BJ (cell line): ENCODE results near the gene ACOXL. TPM values are rescaled to one million over a fixed set of nuclear protein-coding genes. Genes with fewer than 3 reads are reported as not detected.

Source experiments
- CTCF ChIA-PET: fragments of 350-600 bp; formaldehyde crosslinking; extraction: SDS; loops from one replicate; lab custom pipeline; 2021; ENCODE audit warnings: antibody characterized with exemption, inconsistent platforms; lab: Yijun Ruan, JAX
- POLR2A ChIA-PET: fragments of 300-600 bp; sonication (Branson Sonifier 250); formaldehyde crosslinking; extraction: SDS; loops from one replicate; lab custom pipeline; 2021; ENCODE audit warnings: antibody characterized with exemption; lab: Charles Lee
- DNase-seq: peaks from one replicate; pipeline ENCODE4 v3.0.0-alpha.2; 2011; ENCODE audit warnings: low read depth
- H3K27me3 ChIP-seq: 2 replicates; pipeline ENCODE4 v1.6.0; 2011; ENCODE audit warnings: low read length; ENCODE audit not compliant: control insufficient read depth, insufficient read depth
- H3K36me3 ChIP-seq: 2 replicates; pipeline ENCODE4 v1.5.1; 2011; ENCODE audit warnings: low read length; ENCODE audit not compliant: control insufficient read depth, insufficient read depth
- H3K4me3 ChIP-seq: 2 replicates; pipeline ENCODE4 v1.5.1; 2011; ENCODE audit warnings: low read depth, mild to moderate bottlenecking, control low read depth, low read length
- polyA plus RNA-seq: library from polyadenylated mRNA; depleted of rRNA; stranded (reverse); fragments of >200 nt; gene quantifications from 2 replicates; pipeline ENCODE4 v1.2.3, GENCODE V29; 2011
- TF ChIP-seq, protein P1 (sequence below): IDR thresholded peaks from 2 replicates; pipeline ENCODE4 v1.5.1; 2011; ENCODE audit warnings: low read depth, mild to moderate bottlenecking, control low read depth, inconsistent platforms, low read length, moderate library complexity; ENCODE audit not compliant: insufficient read depth

The ACOXL gene
- polyA plus RNA-seq, 1 experiment: not detected

DNA sequence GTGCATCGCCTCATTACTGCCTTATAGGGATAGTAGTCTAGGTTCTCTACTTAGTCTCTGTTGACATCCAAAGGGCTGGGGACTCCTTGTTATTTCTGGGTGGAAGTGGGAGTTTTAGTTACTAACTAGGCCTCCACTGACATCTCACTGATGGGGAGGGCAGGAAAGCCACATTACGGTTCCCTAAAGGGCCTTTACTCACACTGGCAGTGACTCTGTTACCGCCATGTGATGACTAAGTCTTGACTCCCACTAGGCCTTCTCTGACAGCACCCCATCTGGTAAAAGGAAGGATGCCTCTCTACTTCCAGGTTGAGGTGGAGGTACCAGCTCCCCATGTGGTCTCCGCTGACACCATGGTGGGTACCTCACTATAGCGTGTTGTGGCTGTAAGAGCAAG, 374.3 kb downstream of the ACOXL start:
- no peak overlapping the region for H3K4me3 ChIP-seq
- H3K36me3 ChIP-seq: no peaks in the 10 kb centered on the region
- CTCF ChIA-PET: interaction anchor here (0.8 kb wide), 1 partner anchor 10 kb away, joined by 3 read pairs; no protein-coding TSS in a partner anchor
- DNase-seq: no peak
- H3K27me3 ChIP-seq: peaks cover 13% of the 10 kb centered on the region
- TF ChIP-seq, protein P1, sequence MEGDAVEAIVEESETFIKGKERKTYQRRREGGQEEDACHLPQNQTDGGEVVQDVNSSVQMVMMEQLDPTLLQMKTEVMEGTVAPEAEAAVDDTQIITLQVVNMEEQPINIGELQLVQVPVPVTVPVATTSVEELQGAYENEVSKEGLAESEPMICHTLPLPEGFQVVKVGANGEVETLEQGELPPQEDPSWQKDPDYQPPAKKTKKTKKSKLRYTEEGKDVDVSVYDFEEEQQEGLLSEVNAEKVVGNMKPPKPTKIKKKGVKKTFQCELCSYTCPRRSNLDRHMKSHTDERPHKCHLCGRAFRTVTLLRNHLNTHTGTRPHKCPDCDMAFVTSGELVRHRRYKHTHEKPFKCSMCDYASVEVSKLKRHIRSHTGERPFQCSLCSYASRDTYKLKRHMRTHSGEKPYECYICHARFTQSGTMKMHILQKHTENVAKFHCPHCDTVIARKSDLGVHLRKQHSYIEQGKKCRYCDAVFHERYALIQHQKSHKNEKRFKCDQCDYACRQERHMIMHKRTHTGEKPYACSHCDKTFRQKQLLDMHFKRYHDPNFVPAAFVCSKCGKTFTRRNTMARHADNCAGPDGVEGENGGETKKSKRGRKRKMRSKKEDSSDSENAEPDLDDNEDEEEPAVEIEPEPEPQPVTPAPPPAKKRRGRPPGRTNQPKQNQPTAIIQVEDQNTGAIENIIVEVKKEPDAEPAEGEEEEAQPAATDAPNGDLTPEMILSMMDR: no peak
- POLR2A ChIA-PET: no interaction called here

DNA sequence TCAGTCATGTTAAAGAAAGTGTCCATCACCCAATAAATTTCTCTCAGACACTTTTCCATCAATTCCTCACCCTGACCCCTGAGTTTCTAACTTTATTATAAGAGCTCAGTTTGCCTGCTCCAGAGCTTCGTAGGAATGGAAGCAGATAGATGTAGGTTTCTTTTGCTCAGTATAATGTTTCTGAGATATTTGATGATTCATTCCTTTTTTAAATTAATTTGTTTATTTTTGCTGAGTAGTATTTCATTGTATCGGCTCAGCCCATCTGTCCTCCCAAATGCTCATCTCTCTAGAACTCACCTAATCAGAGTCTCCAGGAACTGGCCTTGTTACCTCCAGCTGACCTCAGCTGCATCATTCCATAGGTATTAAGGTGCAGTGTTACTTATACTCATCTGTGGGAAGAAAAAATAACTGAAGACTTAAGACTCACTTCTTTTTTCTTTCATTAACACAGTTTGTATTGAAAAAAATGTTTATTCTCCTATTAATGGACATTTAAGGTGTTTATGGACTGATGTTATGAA, 376.4 kb downstream of the ACOXL start:
- Histone ChIP-seq H3K36me3 (no peaks in the 10 kb centered on the region), H3K4me3 (no peak overlapping the region), H3K27me3 (peaks cover 20% of the 10 kb centered on the region)
- POLR2A ChIA-PET: no interaction called here
- no peak for DNase-seq
- CTCF ChIA-PET: no interaction called here
- TF ChIP-seq, protein P1: no peak

DNA sequence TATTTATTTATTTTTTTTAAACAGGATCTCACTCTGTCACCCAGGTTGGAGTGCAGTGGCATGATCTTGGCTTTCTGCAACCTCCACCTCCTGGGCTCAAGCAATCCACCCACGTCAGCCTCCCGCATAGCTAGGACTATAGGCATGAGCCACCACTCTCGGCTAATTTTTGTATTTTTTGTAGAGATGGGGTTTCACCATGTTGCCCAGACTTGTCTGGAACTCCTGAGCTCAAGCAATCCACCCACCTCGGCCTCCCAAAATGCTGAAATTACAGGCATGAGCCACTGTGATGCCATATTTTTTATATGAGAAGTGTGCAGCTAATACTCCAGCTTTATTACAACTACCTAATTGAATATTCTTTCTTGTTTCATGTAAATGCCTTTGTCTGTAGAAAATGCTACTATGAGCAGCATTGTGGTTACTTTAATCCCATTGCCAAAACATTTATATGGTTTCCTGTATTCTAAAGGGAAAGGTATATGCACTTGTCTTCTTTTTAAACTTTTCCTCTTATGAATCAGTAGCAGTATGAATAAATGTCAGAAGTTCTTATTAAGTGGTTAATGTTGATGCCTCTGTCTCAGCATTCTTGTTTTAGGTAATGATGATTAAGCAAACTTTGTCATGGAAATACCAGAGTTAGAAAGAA, 378.9 kb downstream of the ACOXL start:
- TF ChIP-seq, protein P1: no peak
- POLR2A ChIA-PET: no interaction called here
- CTCF ChIA-PET: no interaction called here
- Histone ChIP-seq H3K4me3 (no peak overlapping the region), H3K36me3 (no peaks in the 10 kb centered on the region), H3K27me3 (peaks cover 29% of the 10 kb centered on the region)
- no peak for DNase-seq

DNA sequence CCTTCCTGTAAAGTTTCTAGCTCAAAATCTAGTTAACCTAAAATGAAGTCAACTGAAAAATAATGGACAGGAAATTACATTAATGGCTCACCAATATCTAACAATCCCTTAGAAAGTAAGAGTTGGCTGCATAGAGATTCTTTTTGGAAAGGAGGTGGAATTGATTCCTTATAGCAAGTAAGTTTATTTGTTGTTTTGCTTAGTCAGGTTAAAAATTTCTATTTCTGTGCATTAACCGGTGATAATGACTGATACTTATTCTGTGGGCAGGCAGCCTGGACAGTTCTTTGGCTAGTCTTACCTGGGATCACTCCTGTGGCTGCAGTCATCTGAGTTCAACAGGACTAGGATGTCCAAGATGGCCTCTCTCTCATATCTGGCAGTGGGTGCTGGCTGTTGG, 381.5 kb downstream of the ACOXL start:
- ChIA-PET POLR2A (no interaction called here), CTCF (no interaction called here)

More for the DNA sequence above, 381.5 kb downstream of the ACOXL start:
- H3K27me3 ChIP-seq: peaks cover 27% of the 10 kb centered on the region
- no peak overlapping the region for H3K4me3 ChIP-seq
- no peak for DNase-seq
- no peaks in the 10 kb centered on the region for H3K36me3 ChIP-seq
- TF ChIP-seq, protein P1: no peak
